ENCODE measurements around the gene KLRC3.
"Not testable (repeated sequence)": the region's sequence is repeated elsewhere in the genome, so short reads cannot be mapped to it uniquely, and the experiment has no call there.

Gene KLRC3

DNA sequence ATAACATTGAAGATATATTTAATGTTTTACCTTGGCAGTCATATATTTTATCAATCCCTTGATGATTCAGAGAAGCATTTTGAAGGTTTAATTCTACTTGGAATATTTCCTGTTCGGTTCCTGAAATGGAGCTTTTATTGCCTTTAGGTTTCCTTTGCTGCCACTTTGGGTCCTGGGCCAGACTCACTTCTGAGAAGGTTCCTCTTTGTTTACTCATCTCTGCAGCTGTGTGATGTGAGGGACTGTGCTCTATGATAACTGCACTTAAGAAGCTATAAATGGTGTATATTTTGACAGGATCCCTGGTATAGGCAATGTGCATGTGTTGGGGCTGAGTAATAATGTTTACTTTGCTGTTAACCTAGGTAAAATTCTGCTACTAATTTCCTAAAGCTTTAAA, at the start of gene KLRC3:
KLRC3 (minus strand) TSS at position 262 of the 400 bp plus-strand sequence; CDS start at position 217, 45 bp downstream.
- not testable (repeated sequence) for DNase-seq (ENCODE audit: insufficient read length, low spot score); FAIRE-seq

DNA sequence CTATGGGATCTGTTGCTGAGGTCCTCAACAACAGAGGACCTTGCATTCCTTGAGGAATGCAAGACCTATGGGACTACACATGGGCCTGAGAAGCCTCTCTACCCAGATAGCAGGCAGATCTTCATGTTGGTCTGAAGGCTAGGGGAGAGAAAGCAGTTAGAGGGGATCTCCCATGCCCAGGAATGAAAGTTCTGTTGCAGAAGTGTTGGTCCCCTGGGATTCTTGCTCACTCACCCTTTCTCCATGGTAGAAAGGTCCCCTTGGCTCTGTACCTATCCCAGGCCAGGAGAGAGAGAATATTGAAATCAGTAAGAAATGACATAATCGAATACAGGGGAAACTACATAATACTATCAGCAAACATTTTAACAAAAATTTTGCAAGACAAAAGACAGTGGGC, 49.3 kb upstream of the KLRC3 start:
- DNase-seq (ENCODE audit: insufficient read length, low spot score) (no peak), FAIRE-seq (no peak)

DNA sequence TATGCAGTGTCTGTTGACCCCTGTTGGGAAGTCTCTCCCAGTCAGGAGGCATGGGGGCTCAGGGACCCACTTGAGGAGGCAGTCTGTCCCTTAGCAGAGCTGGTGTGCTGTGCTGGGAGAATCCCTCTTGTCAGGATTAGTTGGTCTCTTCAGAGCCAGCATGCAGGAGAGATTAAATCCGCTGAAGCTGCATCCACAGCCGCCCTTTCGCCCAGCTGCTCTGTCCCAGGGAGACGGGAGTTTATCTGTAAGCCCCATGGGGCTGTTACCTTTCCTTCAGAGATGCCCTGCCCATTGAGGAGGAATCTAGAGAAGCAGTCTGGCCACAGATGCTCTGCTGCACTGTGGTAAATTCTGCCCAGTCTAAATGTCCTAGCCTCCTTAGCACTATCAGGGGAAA, 45.9 kb upstream of the KLRC3 start:
- FAIRE-seq (no peak), DNase-seq (ENCODE audit: insufficient read length, low spot score) (no peak)

DNA sequence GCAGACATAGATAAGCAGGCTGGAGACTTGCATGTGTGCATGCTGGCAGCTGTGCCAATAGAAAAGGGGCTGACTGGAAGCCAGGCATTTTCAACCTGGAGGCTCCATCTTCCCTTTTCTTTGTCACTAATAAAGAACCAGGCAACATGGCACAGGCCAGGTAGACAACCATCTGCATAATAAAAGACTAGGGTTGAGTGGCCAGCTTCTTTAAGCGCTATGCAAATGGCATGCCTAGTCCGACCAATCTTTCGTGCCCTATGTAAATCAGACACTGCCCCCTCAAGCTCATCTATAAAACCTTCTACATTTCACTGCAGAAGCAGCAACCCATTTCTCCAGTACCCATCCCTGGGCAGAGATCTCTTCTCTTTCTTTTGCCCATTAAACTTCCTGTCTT, 37.4 kb upstream of the KLRC3 start:
- DNase-seq (ENCODE audit: insufficient read length, low spot score), result no peak

DNA sequence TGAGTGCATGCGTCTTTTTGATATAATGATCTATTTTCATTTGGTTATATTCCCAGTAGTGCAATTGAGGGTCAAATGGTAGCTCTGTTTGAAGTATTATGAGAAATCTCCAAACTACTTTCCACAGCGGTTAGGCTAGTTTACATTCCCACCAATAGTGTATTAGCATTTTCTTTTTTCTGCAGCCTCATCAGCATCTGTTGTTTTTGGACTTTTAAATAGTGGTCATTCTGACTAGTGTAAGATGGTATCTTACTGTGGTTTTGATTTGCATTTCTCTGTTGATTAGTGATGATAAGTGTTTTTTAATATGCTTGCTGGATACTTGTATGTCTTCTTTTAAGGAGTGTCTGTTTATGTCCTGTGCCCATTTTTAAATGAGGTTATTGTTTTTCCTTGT, 36.5 kb upstream of the KLRC3 start:
- no peak for DNase-seq (ENCODE audit: insufficient read length, low spot score)

More for the DNA sequence above, 37.4 kb upstream of the KLRC3 start:
- no peak for FAIRE-seq

DNA sequence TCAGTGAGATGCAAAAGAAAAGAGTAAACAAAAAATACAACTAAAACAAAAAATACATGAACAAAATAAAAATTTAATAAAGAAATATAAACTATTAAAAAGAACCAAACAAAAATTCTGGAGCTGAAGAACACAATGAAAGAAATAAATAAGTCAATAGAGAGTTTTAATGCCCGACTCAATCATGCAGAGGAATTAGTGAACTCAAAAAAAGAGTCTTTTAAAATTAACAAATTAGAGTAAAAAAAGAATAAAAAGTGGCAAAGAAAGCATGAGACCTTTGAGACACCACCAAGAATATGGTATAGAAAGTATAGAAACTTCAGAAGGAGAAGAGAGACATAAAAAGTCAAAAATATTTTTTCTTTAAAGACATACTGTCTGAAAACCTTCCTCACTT, 35.4 kb upstream of the KLRC3 start:
- DNase-seq (ENCODE audit: insufficient read length, low spot score), result no peak
- FAIRE-seq, result no peak

More for the DNA sequence above, 36.5 kb upstream of the KLRC3 start:
- no peak for FAIRE-seq

DNA sequence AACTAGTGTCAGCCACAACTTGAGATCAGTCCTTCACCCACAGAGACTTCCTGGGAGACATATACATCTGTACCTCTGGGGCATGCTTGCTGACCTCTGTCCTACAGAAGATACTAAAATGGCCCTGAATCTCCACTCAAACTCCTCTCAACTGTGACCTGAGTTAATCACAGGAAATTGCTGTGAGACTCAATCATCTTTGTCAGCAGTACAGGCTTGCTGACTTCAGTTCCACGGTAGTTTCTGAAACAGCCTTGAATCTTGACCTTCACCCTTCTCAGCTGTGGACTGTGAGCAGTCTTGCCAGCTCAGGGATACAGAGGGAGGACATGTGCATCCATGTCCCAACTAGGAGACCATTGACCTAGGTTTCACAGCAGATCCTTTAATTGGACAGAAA, 34.1 kb upstream of the KLRC3 start:
- DNase-seq (ENCODE audit: insufficient read length, low spot score), result no peak
- no peak for FAIRE-seq

DNA sequence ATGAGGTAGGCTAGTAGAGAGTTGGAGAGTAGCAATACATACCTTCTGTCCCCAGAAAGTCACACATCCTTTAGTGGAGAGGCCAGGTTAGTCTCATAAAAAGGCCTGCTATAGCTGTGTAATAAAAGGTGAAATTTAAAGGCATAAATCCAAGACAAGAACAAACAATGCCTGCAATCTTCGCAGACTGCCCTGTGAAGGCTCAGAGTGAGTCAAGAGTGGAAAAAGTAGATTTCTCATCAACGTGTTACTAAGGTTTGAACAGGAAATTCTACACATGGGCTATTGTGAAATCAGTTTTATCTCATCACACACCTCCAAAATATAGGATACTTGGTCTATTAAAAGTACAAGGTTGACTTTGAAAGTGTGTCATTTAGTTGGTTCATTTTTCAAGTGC, 32.8 kb upstream of the KLRC3 start, which contains the start of gene KLRC1:
KLRC1 (minus strand) TSS at position 222 of the 400 bp plus-strand sequence. CDS start 2,221 bp downstream, outside the sequence.
- FAIRE-seq (no peak), DNase-seq (ENCODE audit: insufficient read length, low spot score) (no peak)

DNA sequence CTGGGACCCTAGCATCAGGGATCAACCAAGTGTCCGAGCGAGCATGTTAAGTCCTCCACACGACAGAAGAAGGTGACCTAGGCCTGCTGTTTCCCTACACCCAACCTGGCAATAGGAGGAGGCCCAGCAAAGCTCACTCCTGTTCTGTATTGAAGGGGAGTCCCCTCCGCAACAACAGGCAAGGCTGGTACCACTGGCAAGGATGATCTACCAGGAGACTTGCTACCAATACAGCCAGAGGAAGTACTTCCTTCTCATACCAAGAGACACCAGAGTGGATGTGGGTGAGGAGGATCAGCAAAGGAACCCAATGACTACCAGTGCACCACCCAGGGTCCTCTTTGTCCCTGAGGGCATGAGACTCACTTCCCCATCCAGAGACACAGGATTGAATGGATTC, 27.8 kb upstream of the KLRC3 start:
- DNase-seq (ENCODE audit: insufficient read length, low spot score), result no peak
- FAIRE-seq, result no peak

DNA sequence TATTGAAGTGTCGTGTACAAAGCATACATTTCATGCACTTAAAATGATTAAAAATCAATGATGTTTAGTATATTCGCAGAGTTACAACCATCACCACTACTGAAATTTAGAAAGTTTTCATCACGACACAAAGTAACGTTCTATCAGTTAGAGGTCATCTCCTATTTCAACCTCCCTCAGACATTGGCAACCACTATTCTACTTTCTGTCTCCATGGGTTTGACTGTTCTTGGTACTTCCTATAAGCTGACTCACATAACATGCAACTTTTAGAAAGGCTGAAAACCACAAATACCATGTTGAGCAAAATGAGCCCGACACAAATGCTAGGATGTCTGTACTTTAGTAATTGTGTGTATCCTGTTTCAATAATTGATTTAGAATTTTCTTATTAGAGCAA, 25.7 kb upstream of the KLRC3 start:
- not testable (repeated sequence) for FAIRE-seq; DNase-seq (ENCODE audit: insufficient read length, low spot score)

DNA sequence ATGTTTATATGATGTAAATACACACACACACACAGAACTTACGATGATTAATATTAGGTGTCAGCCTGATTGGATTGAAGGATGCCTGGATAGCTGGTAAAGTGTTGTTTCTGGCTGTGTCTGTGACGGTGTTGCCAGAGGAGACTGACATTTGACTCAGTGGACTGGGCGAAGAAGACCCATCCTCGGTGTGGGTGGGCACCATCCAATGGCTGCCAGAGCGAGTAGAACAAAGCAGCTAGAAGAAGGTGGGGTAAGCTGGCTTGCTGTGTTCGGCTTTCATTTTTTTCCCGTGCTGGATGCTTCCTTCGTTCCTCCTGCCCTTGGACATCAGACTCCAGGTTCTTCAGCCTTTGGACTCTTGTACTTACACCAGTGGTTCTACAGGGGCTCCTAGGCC, 20.7 kb upstream of the KLRC3 start:
- FAIRE-seq; DNase-seq (ENCODE audit: insufficient read length, low spot score): not testable (repeated sequence)

DNA sequence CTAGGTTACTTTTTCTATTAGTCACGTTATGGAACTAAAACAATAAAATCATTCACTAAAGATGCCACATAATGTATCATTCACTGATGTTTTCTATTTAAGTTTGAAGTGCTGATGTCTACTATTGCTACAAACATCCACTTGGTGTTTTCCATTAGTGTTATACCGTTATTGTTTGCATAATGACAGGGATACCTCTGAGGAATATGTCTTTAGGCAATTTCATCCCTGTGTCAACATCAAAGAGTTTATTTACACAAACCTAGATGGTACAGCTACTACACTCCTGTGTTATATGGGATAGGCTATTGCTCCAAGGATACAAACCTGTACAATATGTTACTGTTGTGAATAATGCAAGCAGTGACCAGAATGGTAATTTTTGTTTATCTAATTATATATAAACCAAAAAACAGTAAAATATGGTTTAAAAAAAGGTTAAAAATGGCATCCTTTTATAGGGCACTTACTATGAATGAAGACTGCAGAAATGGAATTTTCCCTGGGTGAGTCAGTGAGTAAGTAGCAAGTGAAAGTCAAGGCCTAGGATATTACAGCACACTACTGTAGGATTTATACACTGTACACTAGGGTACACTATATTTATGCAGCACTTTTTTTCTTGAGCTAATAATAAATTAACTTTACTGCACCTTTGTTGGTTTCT, 19.3 kb upstream of the KLRC3 start:
- not testable (repeated sequence) for DNase-seq (ENCODE audit: insufficient read length, low spot score)
- peak; percentile 63 for FAIRE-seq

DNA sequence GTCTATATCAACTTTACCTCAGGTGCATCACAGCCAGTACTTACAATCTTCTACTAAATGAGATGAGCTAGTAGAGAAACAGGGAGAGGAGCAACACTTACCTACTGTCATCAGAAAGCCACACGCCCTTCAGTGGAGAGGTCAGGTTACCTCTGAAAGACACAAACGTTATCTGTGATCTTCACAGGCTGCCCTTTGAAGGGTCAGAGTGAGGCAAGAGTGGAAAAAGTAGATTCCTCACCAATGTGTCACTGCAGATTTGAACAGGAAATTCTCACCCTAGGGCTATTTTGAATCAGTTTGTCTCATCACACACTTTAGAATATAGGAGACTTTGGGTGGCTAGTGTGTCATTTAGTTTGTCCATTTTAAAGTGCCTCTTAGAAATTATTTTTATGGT, 17.2 kb upstream of the KLRC3 start:
- DNase-seq (ENCODE audit: insufficient read length, low spot score); FAIRE-seq: not testable (repeated sequence)

DNA sequence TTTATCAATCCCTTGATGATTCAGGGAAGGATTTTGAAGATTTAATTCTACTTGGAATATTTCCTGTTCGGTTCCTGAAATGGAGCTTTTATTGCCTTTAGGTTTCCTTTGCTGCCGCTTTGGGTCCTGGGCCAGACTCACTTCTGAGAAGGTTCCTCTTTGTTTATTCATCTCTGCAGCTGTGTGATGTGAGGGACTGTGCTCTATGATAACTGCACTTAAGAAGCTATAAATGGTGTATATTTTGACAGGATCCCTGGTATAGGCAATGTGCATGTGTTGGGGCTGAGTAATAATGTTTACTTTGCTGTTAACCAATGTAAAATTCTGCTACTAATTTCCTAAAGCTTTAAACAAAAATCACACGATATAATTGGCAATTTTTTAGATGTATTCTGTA, 15.4 kb upstream of the KLRC3 start, which contains the start of gene KLRC2:
KLRC2 (minus strand) TSS at position 195 of the 400 bp plus-strand sequence; CDS start at position 171, 24 bp downstream.
- FAIRE-seq; DNase-seq (ENCODE audit: insufficient read length, low spot score): not testable (repeated sequence)

DNA sequence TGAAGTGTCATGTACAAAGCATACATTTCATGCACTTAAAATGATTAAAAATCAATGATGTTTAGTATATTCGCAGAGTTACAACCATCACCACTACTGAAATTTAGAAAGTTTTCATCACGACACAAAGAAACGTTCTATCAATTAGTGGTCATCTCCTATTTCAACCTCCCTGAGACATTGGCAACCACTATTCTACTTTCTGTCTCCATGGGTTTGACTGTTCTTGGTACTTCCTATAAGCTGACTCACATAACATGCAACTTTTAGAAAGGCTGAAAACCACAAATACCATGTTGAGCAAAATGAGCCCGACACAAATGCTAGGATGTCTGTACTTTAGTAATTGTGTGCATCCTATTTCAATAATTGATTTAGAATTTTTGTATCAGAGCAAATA, 10.2 kb upstream of the KLRC3 start:
- peak; percentile 72 for FAIRE-seq

DNA sequence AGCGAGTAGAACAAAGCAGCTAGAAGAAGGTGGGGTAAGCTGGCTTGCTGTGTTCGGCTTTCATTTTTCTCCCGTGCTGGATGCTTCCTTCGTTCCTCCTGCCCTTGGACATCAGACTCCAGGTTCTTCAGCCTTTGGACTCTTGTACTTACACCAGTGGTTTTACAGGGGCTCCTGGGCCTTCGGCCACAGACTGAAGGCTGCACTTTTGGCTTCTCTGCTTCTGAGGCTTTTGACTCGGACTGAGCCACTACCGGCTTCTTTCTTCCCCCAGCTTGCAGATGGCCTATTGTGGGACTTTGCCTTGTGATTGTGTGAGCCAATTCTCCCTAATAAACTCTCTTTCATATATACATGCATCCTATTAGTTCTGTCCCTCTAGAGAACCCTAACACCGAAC, 5.5 kb upstream of the KLRC3 start:
- peak; percentile 23 for FAIRE-seq
- DNase-seq (ENCODE audit: insufficient read length, low spot score), result not testable (repeated sequence)

More for the DNA sequence above, 10.2 kb upstream of the KLRC3 start:
- not testable (repeated sequence) for DNase-seq (ENCODE audit: insufficient read length, low spot score)

DNA sequence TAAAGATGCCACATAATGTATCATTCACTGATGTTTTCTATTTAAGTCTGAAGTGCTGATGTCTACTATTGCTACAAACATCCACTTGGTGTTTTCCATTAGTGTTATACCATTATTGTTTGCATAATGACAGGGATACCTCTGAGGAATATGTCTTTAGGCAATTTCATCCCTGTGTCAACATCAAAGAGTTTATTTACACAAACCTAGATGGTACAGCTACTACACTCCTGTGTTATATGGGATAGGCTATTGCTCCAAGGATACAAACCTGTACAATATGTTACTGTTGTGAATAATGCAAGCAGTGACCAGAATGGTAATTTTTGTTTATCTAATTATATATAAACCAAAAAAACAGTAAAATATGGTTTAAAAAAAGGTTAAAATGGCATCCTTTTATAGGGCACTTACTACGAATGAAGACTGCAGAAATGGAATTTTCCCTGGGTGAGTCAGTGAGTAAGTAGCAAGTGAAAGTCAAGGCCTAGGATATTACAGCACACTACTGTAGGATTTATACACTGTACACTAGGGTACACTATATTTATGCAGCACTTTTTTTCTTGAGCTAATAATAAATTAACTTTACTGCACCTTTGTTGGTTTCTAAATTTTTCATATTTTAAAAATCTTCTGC, 4.0 kb upstream of the KLRC3 start:
- not testable (repeated sequence) for FAIRE-seq; DNase-seq (ENCODE audit: insufficient read length, low spot score)

DNA sequence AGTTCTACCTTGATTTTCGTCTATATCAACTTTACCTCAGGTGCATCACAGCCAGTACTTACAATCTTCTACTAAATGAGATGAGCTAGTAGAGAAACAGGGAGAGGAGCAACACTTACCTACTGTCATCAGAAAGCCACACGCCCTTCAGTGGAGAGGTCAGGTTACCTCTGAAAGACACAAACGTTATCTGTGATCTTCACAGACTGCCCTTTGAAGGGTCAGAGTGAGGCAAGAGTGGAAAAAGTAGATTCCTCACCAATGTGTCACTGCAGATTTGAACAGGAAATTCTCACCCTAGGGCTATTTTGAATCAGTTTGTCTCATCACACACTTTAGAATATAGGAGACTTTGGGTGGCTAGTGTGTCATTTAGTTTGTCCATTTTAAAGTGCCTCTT, 1.8 kb upstream of the KLRC3 start:
- DNase-seq (ENCODE audit: insufficient read length, low spot score); FAIRE-seq: not testable (repeated sequence)

DNA sequence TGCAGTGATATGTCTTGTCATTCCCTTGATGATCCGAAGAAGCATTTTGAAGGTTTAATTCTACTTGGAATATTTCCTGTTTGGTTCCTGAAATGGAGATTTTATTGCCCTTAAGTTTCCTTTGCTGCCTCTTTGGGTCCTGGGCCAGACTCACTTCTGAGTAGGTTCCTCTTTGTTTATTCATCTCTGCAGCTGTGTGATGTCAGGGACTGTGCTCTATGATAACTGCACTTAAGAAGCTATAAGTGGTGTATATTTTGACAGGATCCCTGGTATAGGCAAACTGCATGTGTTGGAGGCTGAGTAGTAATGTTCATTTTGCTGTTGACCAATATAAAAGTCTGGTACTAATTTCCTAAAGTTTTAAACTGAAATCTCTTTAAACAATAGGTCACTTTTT, 11.0 kb downstream of the KLRC3 start, which contains the start of gene KLRC4:
KLRC4 (minus strand) TSS at position 366 of the 400 bp plus-strand sequence; CDS start at position 184, 182 bp downstream.
- no peak for DNase-seq (ENCODE audit: insufficient read length, low spot score)
- no peak for FAIRE-seq

DNA sequence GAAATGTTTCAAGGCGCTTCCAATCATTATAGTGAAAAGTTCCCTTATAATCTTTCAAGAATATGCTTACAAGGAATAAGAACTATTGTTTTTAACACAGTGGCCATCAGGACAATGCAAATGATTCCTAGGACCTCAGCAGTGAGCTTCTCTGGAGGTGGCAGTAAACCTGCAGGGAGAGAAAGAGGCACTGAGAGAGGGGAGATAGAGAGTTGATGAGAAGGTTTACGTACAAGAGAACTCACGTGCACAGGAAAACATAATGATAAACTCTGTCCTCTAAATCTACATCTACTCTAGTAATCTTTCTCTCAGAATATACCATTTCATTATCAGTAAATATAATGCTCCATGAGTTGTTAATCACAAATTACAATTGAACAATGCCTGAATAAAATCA, 11.6 kb downstream of the KLRC3 start:
- DNase-seq (ENCODE audit: insufficient read length, low spot score) (no peak), FAIRE-seq (no peak)

DNA sequence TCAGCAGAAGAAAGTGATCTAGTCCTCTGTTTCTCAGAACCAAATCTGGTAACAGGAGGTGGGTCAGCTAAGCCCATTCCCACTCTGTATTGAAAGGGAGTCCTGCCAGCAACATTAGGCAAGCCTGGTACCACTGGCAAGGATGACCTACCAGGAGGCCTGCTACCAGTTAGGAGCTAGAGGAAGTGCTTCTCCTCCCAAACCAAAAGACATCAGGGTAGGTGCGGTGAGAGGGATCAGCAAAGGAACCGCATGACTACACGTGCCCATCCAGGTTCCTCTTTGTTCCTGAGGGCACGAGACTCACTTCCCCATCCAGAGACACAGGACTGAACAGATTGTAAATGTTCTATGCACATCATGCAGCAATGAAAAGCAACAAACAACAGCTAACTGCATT, 13.7 kb downstream of the KLRC3 start:
- FAIRE-seq (no peak), DNase-seq (ENCODE audit: insufficient read length, low spot score) (no peak)

DNA sequence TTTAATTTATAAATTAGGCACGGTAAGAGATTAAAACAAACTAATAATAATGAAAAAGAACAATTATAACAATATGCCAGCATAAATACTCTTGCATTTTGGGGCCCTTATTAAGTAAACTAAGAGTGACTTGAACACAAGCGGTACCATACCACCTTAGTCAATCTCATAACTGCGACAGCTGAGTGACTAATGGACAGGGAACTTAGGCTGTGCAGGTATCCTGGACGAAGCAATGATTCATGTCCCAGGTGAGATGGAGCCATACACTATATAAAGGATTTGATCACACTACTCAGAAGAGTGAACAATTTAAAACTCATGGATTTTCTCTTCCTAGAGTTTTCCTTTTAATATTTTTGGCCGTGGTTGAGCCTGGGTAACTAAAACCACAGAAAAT, 15.1 kb downstream of the KLRC3 start:
- DNase-seq (ENCODE audit: insufficient read length, low spot score) (no peak), FAIRE-seq (no peak)

Data from GM19239 (cell line).